Upper lobe of right lung (tissue), 1 donor: Measurements from ENCODE around the gene ANKRD40CL. TPM values are rescaled to one million over a fixed set of nuclear protein-coding genes. Genes with fewer than 3 reads are reported as not detected.
A peak's percentile ranks its signal among the peaks of the same experiment; 100 is the strongest.

Source experiments
- ATAC-seq: fragments of 200-7000 bp; cut with Tn5 transposase; one replicate; pipeline ENCODE4 v1.9.1; 2020; ENCODE audit warnings: mild to moderate bottlenecking, moderate library complexity
- DNase-seq: peaks from one replicate; pipeline ENCODE4 v3.0.0-alpha.2; 2020
- H3K27ac ChIP-seq: fragments of 200-600 bp; one replicate; pipeline ENCODE4 v1.8.0; 2022
- H3K27me3 ChIP-seq: fragments of 200-600 bp; one replicate; pipeline ENCODE4 v1.8.0; 2022; ENCODE audit warnings: mild to moderate bottlenecking
- H3K36me3 ChIP-seq: fragments of 200-600 bp; one replicate; pipeline ENCODE4 v1.8.0; 2022
- H3K4me1 ChIP-seq: fragments of 200-600 bp; one replicate; pipeline ENCODE4 v1.8.0; 2022
- H3K4me3 ChIP-seq: fragments of 200-600 bp; one replicate; pipeline ENCODE4 v1.8.0; 2022; ENCODE audit warnings: mild to moderate bottlenecking
- H3K9me3 ChIP-seq: fragments of 200-600 bp; one replicate; pipeline ENCODE4 v1.8.0; 2022
- CTCF ChIP-seq: fragments of 200-600 bp; IDR thresholded peaks from one replicate; pipeline ENCODE4 v1.8.0; 2022; ENCODE audit warnings: antibody characterized with exemption
- intact Hi-C: fragments of 100-400 bp; cut with DNase I; formaldehyde crosslinking; loops from one replicate; pipeline ENCODE4 v1.11.0; 2022
- total RNA-seq: library from RNA; stranded (reverse); fragmentation: NEBNext Ultra II Directional; extraction: Animal tissue kit (Norgen Biotek cat#: 25700); gene quantifications from one replicate; pipeline ENCODE4 v1.2.1, GENCODE V29; 2021
- donor health status: DM: no; HTN: yes; CAD: no; lungs with severe emphysema.

The ANKRD40CL gene
- total RNA-seq, 1 donor from 2014 or later = not detected

- ATAC-seq (no peak), DNase-seq (no peak)
- Histone ChIP-seq H3K27me3 (no peaks in the 10 kb centered on the region), H3K4me3 (no peak overlapping the region), H3K9me3 (no peaks in the 10 kb centered on the region), H3K36me3 (no peaks in the 10 kb centered on the region), H3K27ac (no peak overlapping the region), H3K4me1 (peaks cover 9% of the 10 kb centered on the region)
- intact Hi-C loops = no loop called here
- no peak for TF ChIP-seq CTCF
These were observed 2.6 kb upstream of the ANKRD40CL start for GRCh38 chr17:50769884-50770283.

GRCh38 chr17:50768346-50768761 lies 1.0 kb upstream of the ANKRD40CL start:
- peak; percentile 77 for DNase-seq
- H3K4me1 ChIP-seq = peaks cover 16% of the 10 kb centered on the region
- no peaks in the 10 kb centered on the region for H3K27me3 ChIP-seq
- TF ChIP-seq CTCF = no peak
- no peak overlapping the region for H3K4me3 ChIP-seq
- intact Hi-C loops = no loop called here
- no peaks in the 10 kb centered on the region for H3K9me3 ChIP-seq
- no peaks in the 10 kb centered on the region for H3K36me3 ChIP-seq
- peak; percentile 77 for ATAC-seq
- no peak overlapping the region for H3K27ac ChIP-seq

GRCh38 chr17:50767030-50767429 lies 288 bp downstream of the ANKRD40CL start:
- Histone ChIP-seq H3K4me1 (peaks cover 18% of the 10 kb centered on the region), H3K27ac (no peak overlapping the region), H3K4me3 (no peak overlapping the region), H3K36me3 (no peaks in the 10 kb centered on the region), H3K9me3 (no peaks in the 10 kb centered on the region), H3K27me3 (no peaks in the 10 kb centered on the region)
- intact Hi-C loops = no loop called here
- DNase-seq = no peak
- no peak for ATAC-seq
- TF ChIP-seq CTCF = no peak

- intact Hi-C loops = no loop called here
- ATAC-seq = no peak
- no peak overlapping the region for H3K4me3 ChIP-seq
- H3K4me1 ChIP-seq = peaks cover 18% of the 10 kb centered on the region
- DNase-seq = no peak
- no peaks in the 10 kb centered on the region for H3K36me3 ChIP-seq
- no peaks in the 10 kb centered on the region for H3K9me3 ChIP-seq
- TF ChIP-seq CTCF = no peak
- peak overlapping the region; percentile 39 for H3K27ac ChIP-seq
- no peaks in the 10 kb centered on the region for H3K27me3 ChIP-seq
These were observed 895 bp downstream of the ANKRD40CL start for GRCh38 chr17:50766222-50767023.

GRCh38 chr17:50765454-50766221 lies 1.7 kb downstream of the ANKRD40CL start:
- intact Hi-C loops = no loop called here
- Histone ChIP-seq H3K9me3 (no peaks in the 10 kb centered on the region), H3K27me3 (no peaks in the 10 kb centered on the region), H3K36me3 (no peaks in the 10 kb centered on the region), H3K27ac (peak overlapping the region; percentile 39), H3K4me1 (peaks cover 18% of the 10 kb centered on the region), H3K4me3 (no peak overlapping the region)
- peak; percentile 69 for ATAC-seq
- DNase-seq = no peak
- TF ChIP-seq CTCF = no peak
